Measurements from ENCODE around the gene FAM13C. TPM values are rescaled to one million over a fixed set of nuclear protein-coding genes. Genes with fewer than 3 reads are reported as not detected.

FAM13C gene
- total RNA-seq, 1 donor from 2014 or later = 12.8 TPM

DNA sequence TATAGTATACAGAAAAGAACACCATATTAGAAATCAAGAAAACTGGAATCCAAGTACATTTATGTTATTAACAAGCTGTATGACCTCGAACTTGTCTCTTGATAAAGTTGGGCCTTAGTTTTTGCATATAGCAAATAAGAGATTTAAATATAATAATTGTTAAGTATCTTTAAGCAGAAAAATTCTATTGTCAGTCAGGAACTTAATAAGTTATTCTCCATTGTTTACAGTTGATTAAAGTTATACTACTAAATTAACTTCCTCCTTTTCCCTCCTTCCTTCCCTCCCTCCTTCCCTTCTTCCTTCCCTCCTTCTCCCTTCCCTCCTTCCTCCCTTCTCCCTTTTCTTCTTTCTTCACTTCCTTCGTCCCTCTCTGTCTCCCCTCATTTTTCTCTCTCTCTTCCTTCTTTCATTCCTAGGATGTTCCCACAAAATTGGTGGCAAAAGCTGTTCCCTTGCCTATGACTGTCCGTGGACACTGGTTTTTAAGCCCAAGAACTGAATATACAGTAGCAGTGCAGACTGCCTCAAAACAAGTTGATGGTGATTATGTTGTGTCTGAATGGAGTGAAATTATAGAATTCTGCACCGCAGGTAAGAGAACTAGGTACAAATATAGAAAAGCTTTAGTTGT lies 126.2 kb downstream of the FAM13C start:
- no peak overlapping the region for H3K27ac ChIP-seq
- no peaks in the 10 kb centered on the region for H3K9me3 ChIP-seq
- no peaks in the 10 kb centered on the region for H3K27me3 ChIP-seq
- no peak for TF ChIP-seq CTCF (IDR thresholded peaks at IDR 0.05)
- no peak for TF ChIP-seq POLR2AphosphoS5 (IDR thresholded peaks at IDR 0.05; ENCODE audit: insufficient read depth in 1 of 2, low read depth in 1 of 2)
- no peak for TF ChIP-seq POLR2A (IDR thresholded peaks at IDR 0.05)
- intact Hi-C loops (cut with DNase I) = no loop called here
- H3K4me1 ChIP-seq = no peaks in the 10 kb centered on the region
- H3K36me3 ChIP-seq = no peaks in the 10 kb centered on the region
- DNase-seq (ENCODE audit: extremely low spot score in 2 of 2) = no peak
- H3K4me3 ChIP-seq = no peak overlapping the region

- Histone ChIP-seq H3K9me3 (no peaks in the 10 kb centered on the region), H3K4me3 (no peak overlapping the region), H3K27me3 (no peaks in the 10 kb centered on the region), H3K27ac (no peak overlapping the region), H3K4me1 (no peaks in the 10 kb centered on the region), H3K36me3 (no peaks in the 10 kb centered on the region)
- TF ChIP-seq POLR2A (IDR thresholded peaks at IDR 0.05) (no peak), POLR2AphosphoS5 (IDR thresholded peaks at IDR 0.05; ENCODE audit: insufficient read depth in 1 of 2, low read depth in 1 of 2) (no peak), CTCF (IDR thresholded peaks at IDR 0.05) (no peak)
- no peak for DNase-seq (ENCODE audit: extremely low spot score in 2 of 2)
- intact Hi-C loops (cut with DNase I) = no loop called here
Observed at GRCh38 chr10:59234816-59235429, 127.4 kb downstream of the FAM13C start.

GRCh38 chr10:59234194-59234593 lies 128.2 kb downstream of the FAM13C start:
- H3K4me1 ChIP-seq = no peaks in the 10 kb centered on the region
- no peaks in the 10 kb centered on the region for H3K27me3 ChIP-seq
- no peak overlapping the region for H3K27ac ChIP-seq
- no peaks in the 10 kb centered on the region for H3K36me3 ChIP-seq
- no peaks in the 10 kb centered on the region for H3K9me3 ChIP-seq
- TF ChIP-seq POLR2A (IDR thresholded peaks at IDR 0.05) (no peak), CTCF (IDR thresholded peaks at IDR 0.05) (no peak), POLR2AphosphoS5 (IDR thresholded peaks at IDR 0.05; ENCODE audit: insufficient read depth in 1 of 2, low read depth in 1 of 2) (no peak)
- no peak for DNase-seq (ENCODE audit: extremely low spot score in 2 of 2)
- H3K4me3 ChIP-seq = no peak overlapping the region
- intact Hi-C loops (cut with DNase I) = no loop called here

DNA sequence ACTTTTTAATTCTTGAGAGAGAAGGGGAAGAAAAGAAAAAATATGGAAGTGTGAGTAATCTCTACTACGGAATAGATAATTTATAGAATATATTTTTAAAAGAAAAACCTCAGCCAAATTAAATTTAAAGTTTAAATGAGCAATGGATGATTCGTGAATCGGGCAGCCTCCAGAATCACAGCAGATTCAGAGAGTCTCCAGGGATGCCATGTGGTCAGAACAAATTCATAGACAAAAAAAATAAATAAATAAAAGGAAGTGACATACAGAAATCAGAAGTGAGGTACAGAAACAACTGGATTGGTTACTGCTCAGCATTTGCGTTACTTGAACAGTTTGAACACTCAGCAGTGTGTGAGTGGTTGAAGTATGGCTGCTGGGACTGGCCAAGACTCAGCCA lies 132.9 kb downstream of the FAM13C start:
- Histone ChIP-seq H3K27ac (no peak overlapping the region), H3K4me1 (no peaks in the 10 kb centered on the region), H3K9me3 (no peaks in the 10 kb centered on the region), H3K27me3 (no peaks in the 10 kb centered on the region), H3K4me3 (no peak overlapping the region), H3K36me3 (no peaks in the 10 kb centered on the region)
- intact Hi-C loops (cut with DNase I) = no loop called here
- TF ChIP-seq POLR2A (IDR thresholded peaks at IDR 0.05) (no peak), POLR2AphosphoS5 (IDR thresholded peaks at IDR 0.05; ENCODE audit: insufficient read depth in 1 of 2, low read depth in 1 of 2) (no peak), CTCF (IDR thresholded peaks at IDR 0.05) (no peak)
- DNase-seq (ENCODE audit: extremely low spot score in 2 of 2) = no peak

DNA sequence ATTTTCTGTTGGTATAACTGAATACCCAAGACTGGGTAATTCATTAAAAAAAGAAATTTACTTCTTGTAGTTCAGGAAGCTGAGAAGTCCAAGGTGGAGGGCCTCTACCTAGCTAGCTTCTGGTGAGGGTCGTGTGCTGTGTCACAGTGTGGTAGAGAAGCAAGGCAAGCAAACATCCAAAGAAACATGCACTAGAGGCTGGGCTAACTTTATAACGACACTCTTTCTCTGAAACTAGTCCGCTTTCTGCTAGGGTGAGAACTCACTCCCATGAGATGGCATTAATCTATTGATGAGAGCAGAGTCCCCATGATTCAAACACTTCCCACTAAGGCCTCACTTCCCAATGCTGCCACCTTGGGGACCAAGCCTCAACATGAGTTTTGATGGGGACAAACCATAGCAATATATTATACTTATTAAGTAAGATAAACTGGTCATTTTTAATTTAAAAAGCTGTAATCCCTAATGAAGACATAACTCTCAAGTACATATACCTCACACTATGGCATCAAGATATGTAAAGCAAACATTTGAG lies 135.1 kb downstream of the FAM13C start:
- no peaks in the 10 kb centered on the region for H3K9me3 ChIP-seq
- DNase-seq (ENCODE audit: extremely low spot score in 2 of 2) = no peak
- TF ChIP-seq POLR2AphosphoS5 (IDR thresholded peaks at IDR 0.05; ENCODE audit: insufficient read depth in 1 of 2, low read depth in 1 of 2) (no peak), CTCF (IDR thresholded peaks at IDR 0.05) (no peak), POLR2A (IDR thresholded peaks at IDR 0.05) (no peak)
- H3K4me1 ChIP-seq = no peaks in the 10 kb centered on the region
- no peaks in the 10 kb centered on the region for H3K27me3 ChIP-seq
- intact Hi-C loops (cut with DNase I) = no loop called here
- H3K4me3 ChIP-seq = no peak overlapping the region
- H3K36me3 ChIP-seq = no peaks in the 10 kb centered on the region
- H3K27ac ChIP-seq = no peak overlapping the region

All from vagina (tissue), 2 donors.